Breast epithelium (tissue), 4 donors: ENCODE results near the gene TREM2. TPM values are rescaled to one million over a fixed set of nuclear protein-coding genes. Genes with fewer than 3 reads are reported as not detected.

Experiments
- DNase-seq, 2 donors: peaks; one replicate each; pipeline ENCODE4 v3.0.0-alpha.2; 2019; ENCODE audit warnings: low spot score in 2 of 2
- H3K27ac ChIP-seq, 2 donors: fragments of 200-600 bp; sonication (generic) in 1 of 2; one replicate each; pipeline ENCODE4 v1.5.1; 2016 to 2019; ENCODE audit warnings: mild to moderate bottlenecking in 1 of 2
- H3K27me3 ChIP-seq, 2 donors: fragments of 200-600 bp; sonication (generic) in 1 of 2; one replicate each; pipeline versions ENCODE4 v1.5.1 to v1.6.0; 2017 to 2019; ENCODE audit warnings: control low read depth in 1 of 2, mild to moderate bottlenecking in 1 of 2
- H3K36me3 ChIP-seq: fragments of 200-600 bp; one replicate; pipeline ENCODE4 v1.5.1; 2019
- H3K4me1 ChIP-seq, 2 donors: fragments of 200-600 bp; sonication (generic); one replicate each; pipeline ENCODE4 v1.5.1; 2016 to 2019; ENCODE audit warnings: control low read depth in 1 of 2
- H3K4me3 ChIP-seq, 3 donors: fragments of 200-600 bp; sonication (generic); 1 replicate in 2 of 3; 2 replicates in 1 of 3; pipeline ENCODE4 v1.5.1; 2016 to 2019; ENCODE audit warnings: mild to moderate bottlenecking in 3 of 3, moderate library complexity in 2 of 3
- H3K9me3 ChIP-seq, 2 donors: fragments of 200-600 bp; sonication (generic) in 1 of 2; one replicate each; pipeline ENCODE4 v1.5.1; 2016 to 2019; ENCODE audit warnings: control low read depth in 1 of 2
- POLR2A ChIP-seq: fragments of 450-650 bp; IDR thresholded peaks from one replicate; pipeline ENCODE4 v1.6.1; 2016; ENCODE audit warnings: antibody characterized with exemption, mild to moderate bottlenecking, moderate library complexity
- POLR2AphosphoS5 ChIP-seq, 3 donors: sonication (generic); formaldehyde crosslinking; IDR thresholded peaks; one replicate each; pipeline ENCODE4 v1.6.1; 2017; ENCODE audit warnings: antibody characterized with exemption in 3 of 3
- intact Hi-C: fragments of 100-400 bp; cut with DNase I; formaldehyde crosslinking; loops from one replicate; pipeline ENCODE4 v1.15.1; 2023; ENCODE audit warnings: low total_unique reads
- total RNA-seq, 3 donors: library from RNA; depleted of rRNA; stranded (reverse); fragments of >200 nt; gene quantifications; one replicate each; pipeline ENCODE4 v1.1.0, GENCODE V29; 2016
- TF ChIP-seq, protein P1 (sequence below), 3 donors: fragments of 450-650 bp; IDR thresholded peaks; one replicate each; pipeline ENCODE4 v1.5.1; 2016 to 2017; ENCODE audit warnings: antibody characterized with exemption in 3 of 3, mild to moderate bottlenecking in 3 of 3, moderate library complexity in 3 of 3

TREM2 gene
- total RNA-seq, 3 donors from 2014 or later, result 7.7 to 31.6 (median 10.5) TPM

DNA sequence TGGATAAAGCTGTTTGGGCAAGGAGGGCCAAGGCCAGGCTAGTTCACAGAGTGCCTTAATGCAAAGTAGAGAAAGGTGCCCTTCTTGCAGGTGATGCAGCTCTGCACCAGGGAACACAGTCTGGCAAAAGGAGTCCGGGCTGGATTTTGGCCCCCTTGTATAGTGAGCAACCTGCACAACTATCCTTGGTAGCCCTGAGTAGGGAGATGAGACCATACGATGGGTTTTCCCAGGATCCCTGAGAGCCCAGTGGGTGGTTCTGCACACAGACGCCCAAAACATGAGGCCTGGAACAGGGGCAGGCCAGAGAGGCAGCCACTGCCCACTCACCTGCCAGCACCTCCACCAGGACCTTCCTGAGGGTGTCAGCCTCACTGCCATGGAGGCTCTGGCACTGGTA, 2.0 kb downstream of the TREM2 start:
- Histone ChIP-seq H3K9me3 (no peaks in the 10 kb centered on the region), H3K36me3 (no peaks in the 10 kb centered on the region), H3K27ac (no peak overlapping the region), H3K4me1 (no peaks in the 10 kb centered on the region), H3K4me3 (no peak overlapping the region), H3K27me3 (peaks cover 0 to 4% of the 10 kb centered on the region in 2 donors)
- intact Hi-C loops, result no loop called here
- TF ChIP-seq POLR2A, result no peak
- TF ChIP-seq, protein P1, sequence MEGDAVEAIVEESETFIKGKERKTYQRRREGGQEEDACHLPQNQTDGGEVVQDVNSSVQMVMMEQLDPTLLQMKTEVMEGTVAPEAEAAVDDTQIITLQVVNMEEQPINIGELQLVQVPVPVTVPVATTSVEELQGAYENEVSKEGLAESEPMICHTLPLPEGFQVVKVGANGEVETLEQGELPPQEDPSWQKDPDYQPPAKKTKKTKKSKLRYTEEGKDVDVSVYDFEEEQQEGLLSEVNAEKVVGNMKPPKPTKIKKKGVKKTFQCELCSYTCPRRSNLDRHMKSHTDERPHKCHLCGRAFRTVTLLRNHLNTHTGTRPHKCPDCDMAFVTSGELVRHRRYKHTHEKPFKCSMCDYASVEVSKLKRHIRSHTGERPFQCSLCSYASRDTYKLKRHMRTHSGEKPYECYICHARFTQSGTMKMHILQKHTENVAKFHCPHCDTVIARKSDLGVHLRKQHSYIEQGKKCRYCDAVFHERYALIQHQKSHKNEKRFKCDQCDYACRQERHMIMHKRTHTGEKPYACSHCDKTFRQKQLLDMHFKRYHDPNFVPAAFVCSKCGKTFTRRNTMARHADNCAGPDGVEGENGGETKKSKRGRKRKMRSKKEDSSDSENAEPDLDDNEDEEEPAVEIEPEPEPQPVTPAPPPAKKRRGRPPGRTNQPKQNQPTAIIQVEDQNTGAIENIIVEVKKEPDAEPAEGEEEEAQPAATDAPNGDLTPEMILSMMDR (IDR thresholded peaks at IDR 0.05), result no peak
- no peak for TF ChIP-seq POLR2AphosphoS5 (IDR thresholded peaks at IDR 0.05)
- DNase-seq, result no peak

DNA sequence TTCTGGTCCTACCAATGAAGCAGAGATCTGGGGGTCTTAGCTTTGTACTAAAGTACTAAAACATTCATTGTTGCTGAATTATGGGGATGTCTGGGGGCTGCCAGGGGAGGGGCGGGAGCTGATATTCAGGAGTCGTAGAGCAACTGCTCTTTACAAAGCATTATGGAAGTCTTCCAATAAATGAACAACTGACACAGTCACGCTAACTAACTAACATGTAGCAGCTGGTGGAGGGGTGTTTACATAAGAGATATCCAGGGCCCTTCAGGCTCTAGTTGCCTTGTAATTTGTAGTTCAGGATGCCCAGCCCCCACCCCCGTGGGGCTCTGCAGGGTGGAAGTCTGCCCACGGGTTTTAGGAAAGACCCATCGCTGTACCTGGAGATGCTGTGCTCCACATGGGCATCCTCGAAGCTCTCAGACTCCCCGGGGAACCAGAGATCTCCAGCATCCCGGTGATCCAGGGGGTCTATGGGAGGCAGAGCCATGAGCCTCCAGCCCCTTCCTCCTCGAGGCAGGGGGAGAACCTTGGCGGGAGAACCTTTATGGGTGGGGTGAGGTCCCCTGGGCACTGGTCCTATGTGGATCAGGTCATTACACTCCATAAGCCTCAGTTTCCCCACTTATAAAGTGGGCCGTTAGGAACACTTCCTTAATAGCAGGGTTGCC, 3.4 kb downstream of the TREM2 start:
- H3K9me3 ChIP-seq, result no peaks in the 10 kb centered on the region
- intact Hi-C loops, result no loop called here
- no peaks in the 10 kb centered on the region for H3K36me3 ChIP-seq
- no peak overlapping the region for H3K27ac ChIP-seq
- no peaks in the 10 kb centered on the region for H3K4me1 ChIP-seq
- TF ChIP-seq, protein P1 (IDR thresholded peaks at IDR 0.05), result no peak
- no peak for TF ChIP-seq POLR2A
- no peak for TF ChIP-seq POLR2AphosphoS5 (IDR thresholded peaks at IDR 0.05)
- DNase-seq, result no peak
- no peak overlapping the region for H3K4me3 ChIP-seq
- peaks cover 0 to 4% of the 10 kb centered on the region in 2 donors for H3K27me3 ChIP-seq

DNA sequence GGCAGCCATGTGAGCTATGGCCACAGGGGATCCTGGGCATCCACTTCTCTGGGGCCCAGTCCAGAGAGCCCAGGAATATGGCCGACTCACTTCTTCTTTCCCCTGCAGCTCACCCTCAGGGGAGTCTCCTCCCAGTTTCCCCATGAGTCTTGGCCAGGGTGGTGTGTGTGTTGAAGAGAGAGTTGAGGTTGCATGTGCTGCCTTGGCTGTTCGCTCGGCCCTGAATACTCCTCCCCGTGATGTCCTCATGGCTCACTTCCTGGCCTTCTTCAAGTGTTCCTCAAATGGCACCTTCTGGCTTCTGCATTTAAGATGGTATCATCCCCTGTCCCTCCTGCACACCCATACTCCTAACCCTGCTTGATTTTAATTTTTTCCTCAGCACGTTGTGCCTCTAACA, 5.6 kb downstream of the TREM2 start:
- no peaks in the 10 kb centered on the region for H3K36me3 ChIP-seq
- TF ChIP-seq POLR2AphosphoS5 (IDR thresholded peaks at IDR 0.05) (no peak), POLR2A (no peak)
- TF ChIP-seq, protein P1 (IDR thresholded peaks at IDR 0.05), result no peak
- peaks cover 0 to 4% of the 10 kb centered on the region in 2 donors for H3K27me3 ChIP-seq
- no peak overlapping the region for H3K4me3 ChIP-seq
- DNase-seq, result no peak
- H3K27ac ChIP-seq, result no peak overlapping the region
- H3K9me3 ChIP-seq, result no peaks in the 10 kb centered on the region
- no peaks in the 10 kb centered on the region for H3K4me1 ChIP-seq
- intact Hi-C loops, result no loop called here

DNA sequence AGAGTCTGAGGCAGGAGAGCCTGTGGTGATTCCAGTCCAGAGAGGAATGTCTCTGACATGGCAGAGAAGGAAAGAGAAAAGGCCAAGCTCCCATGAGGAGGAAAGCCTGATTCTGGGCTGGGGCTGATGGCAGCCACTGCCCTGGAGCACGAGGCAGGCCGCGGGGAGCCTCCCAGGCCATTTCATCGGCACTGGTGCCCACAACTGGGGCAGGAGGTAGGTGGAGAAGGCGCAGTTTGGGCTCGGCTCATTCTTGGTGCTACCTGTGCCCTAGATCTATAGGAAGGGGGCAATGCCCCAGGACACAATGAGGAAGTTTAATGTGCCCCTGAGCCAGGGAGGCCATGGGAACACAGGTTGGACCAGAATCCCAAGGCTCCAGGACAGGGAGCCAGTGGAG, 6.1 kb downstream of the TREM2 start:
- H3K27me3 ChIP-seq, result peaks cover 0 to 4% of the 10 kb centered on the region in 2 donors
- H3K4me3 ChIP-seq, result no peak overlapping the region
- intact Hi-C loops, result no loop called here
- DNase-seq, result no peak
- no peak overlapping the region for H3K27ac ChIP-seq
- TF ChIP-seq POLR2A, result no peak
- TF ChIP-seq, protein P1 (IDR thresholded peaks at IDR 0.05), result no peak
- no peaks in the 10 kb centered on the region for H3K36me3 ChIP-seq
- no peaks in the 10 kb centered on the region for H3K9me3 ChIP-seq
- no peaks in the 10 kb centered on the region for H3K4me1 ChIP-seq

DNA sequence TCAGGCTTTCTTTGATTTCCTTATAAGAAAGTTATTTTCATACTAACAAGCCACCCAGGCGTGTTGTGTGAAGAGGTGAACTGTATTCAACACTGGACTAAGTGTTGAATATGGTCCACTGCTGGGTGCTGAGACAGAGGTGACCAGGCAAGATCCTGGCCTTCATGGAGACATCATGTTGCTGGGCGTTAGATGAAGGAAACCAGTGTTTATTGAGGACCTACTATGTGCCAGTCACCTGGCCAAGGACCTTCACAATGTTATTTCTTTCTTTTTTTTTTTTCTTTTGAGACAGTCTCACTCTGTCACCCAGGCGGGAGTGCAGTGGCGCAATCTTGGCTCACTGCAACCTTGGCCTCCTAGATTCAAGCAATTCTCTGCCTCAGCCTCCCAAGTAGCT, 6.9 kb downstream of the TREM2 start:
- Histone ChIP-seq H3K4me3 (no peak overlapping the region), H3K9me3 (no peaks in the 10 kb centered on the region), H3K27me3 (peaks cover 0 to 4% of the 10 kb centered on the region in 2 donors), H3K4me1 (no peaks in the 10 kb centered on the region), H3K36me3 (no peaks in the 10 kb centered on the region), H3K27ac (no peak overlapping the region)
- no peak for DNase-seq
- TF ChIP-seq POLR2A (no peak), POLR2AphosphoS5 (IDR thresholded peaks at IDR 0.05) (no peak)
- TF ChIP-seq, protein P1 (IDR thresholded peaks at IDR 0.05), result no peak
- intact Hi-C loops, result no loop called here
